Glomerular endothelial cell (primary cell): Measurements from ENCODE around the gene FOXC1. TPM values are rescaled to one million over a fixed set of nuclear protein-coding genes. Genes with fewer than 3 reads are reported as not detected.

ENCODE experiments used
- DNase-seq: peaks from one replicate; pipeline ENCODE4 v3.0.0-alpha.2; 2011; ENCODE audit warnings: low read depth, low spot score; ENCODE audit errors: extremely low read depth
- total RNA-seq: library from RNA; depleted of rRNA; stranded (reverse); fragments of >200 nt; gene quantifications from 2 replicates; pipeline ENCODE4 v1.2.3, GENCODE V29; 2015

Gene FOXC1
- total RNA-seq, 1 donor from 2014 or later = 7.9 TPM

- DNase-seq = no peak
Observed at GRCh38 chr6:1636971-1637871, 27.5 kb downstream of the FOXC1 start.

- DNase-seq = no peak
Observed at GRCh38 chr6:1639430-1639829, 29.7 kb downstream of the FOXC1 start.

GRCh38 chr6:1640476-1640875 lies 30.8 kb downstream of the FOXC1 start:
- no peak for DNase-seq

- DNase-seq = no peak
Observed at GRCh38 chr6:1641343-1641885, 31.7 kb downstream of the FOXC1 start.

- no peak for DNase-seq
Observed at GRCh38 chr6:1643111-1643510, 33.4 kb downstream of the FOXC1 start.

GRCh38 chr6:1643830-1644445 lies 34.2 kb downstream of the FOXC1 start:
- DNase-seq = no peak

GRCh38 chr6:1644516-1645060 lies 34.9 kb downstream of the FOXC1 start:
- no peak for DNase-seq

GRCh38 chr6:1645466-1646185 lies 35.9 kb downstream of the FOXC1 start:
- no peak for DNase-seq

DNA sequence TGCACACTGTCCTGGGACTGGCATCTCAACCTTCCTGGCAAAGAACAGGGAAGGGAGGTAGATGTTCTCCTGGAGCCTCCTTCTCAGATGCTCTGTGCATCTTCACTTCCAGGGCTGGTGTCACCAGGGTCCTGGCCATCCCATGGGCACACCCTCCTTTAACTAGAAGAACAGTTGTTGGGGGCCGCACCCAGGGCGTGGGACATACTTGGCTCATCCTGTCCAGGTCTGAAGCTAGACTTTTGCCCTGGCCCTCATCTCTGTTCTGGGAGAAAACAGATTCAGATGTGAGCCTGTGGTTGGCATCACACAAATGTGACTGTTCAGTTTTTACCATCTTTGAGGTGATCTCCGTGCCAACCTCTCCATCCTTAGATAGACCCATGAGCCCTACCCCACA lies 41.6 kb downstream of the FOXC1 start:
- no peak for DNase-seq

- DNase-seq = no peak
Observed at GRCh38 chr6:1652842-1653241, 43.1 kb downstream of the FOXC1 start.

- no peak for DNase-seq
Observed at GRCh38 chr6:1654054-1654453, 44.3 kb downstream of the FOXC1 start.

DNA sequence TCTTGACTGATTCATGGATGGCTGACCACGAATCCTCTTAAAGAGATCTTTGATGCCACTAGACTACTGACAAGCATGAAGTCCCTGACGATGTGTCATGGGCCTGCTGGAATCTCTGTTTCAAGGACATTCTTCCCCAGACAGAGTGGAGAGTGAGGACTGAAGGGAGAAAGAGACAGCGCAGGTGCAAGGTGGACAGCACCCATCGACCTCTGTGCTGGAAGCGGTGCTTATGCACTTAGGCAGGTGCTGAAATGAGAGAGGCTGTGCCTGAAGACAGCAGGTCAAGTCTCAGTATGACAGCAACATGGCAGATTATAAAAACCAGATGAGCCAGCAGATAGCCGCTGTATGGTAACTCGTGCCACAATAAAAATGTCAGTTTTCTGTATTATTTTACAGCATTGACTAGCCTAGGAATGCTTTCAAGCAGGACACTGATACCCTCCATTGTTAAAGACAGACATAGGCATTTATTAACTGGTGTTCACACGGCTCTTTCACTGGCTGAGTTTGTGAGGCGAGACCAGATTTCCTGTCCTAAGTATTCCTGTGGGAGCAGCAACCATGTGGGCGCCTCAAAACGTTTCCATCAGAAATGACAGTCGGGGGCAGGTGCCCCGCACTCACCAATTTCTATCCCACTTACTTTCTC lies 47.5 kb downstream of the FOXC1 start:
- no peak for DNase-seq

DNA sequence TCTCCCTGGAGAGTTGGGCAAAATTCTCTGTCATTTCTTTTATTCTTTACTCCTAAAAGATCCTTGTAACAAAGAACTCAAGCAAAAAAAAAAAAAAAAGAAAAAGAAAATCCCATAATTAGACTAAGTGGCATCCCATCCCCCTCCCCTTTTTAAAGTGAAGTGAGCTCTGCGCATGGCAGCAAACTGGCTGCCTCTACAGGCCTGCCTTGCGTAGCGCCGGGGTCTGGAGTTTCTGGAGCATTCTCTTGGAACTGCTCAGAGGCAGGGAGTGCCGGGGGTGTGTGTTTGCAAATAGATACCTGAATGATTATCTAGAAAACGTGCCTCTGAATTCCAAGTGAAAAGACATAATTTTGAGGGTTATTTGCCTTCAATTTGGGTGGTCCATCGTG lies 48.1 kb downstream of the FOXC1 start:
- DNase-seq = no peak

- no peak for DNase-seq
Observed at GRCh38 chr6:1658212-1659005, 48.7 kb downstream of the FOXC1 start.

DNA sequence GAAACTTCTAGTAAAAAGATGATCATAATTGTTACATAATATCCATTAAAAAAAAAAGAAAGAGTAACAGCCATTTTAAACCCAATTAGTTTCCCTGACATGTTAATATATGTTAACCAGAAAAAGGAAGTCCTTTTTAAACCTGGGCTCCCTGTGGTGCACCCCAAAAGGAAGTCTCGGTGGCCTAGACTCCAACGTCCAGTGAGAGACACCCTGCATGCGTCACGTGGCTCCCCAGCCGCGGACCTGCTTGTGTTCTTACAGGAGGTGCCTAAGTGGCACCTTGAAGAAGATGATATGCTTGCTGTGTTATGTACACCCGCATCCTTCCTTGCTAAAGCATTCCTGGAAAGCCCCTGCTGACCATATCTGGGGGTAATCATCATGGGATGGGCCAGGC lies 50.1 kb downstream of the FOXC1 start:
- DNase-seq = no peak

DNA sequence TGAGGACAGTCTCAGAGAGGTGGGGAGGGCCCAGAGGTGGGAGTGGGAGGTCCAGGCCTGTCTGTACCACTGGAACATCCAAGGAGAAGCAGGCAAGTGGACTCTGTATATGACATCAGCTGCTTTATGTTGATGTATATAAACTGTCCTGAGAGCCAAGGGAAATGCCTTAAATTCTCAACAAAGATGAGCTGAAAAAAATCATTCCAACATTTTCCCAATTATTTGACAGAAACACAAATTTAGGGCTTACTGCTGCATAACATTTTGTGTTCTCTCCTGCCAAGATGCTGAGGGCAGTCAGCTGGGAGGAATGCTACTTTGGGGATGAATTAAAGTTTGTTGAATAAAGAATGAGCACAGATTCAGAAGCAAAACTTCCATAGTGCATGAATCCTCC lies 52.8 kb downstream of the FOXC1 start:
- no peak for DNase-seq
